22Rv1 (cell line): ENCODE results near the gene AP1B1.

Experiments
- ZFX ChIP-seq: fragments of 450-650 bp; IDR thresholded peaks from 2 replicates; pipeline ENCODE4 v1.6.1; 2017; ENCODE audit warnings: antibody characterized with exemption, borderline replicate concordance
- TF ChIP-seq, protein P1 (sequence below): fragments of 450-650 bp; IDR thresholded peaks from 2 replicates; pipeline ENCODE4 v1.5.1; 2017; ENCODE audit warnings: mild to moderate bottlenecking

DNA sequence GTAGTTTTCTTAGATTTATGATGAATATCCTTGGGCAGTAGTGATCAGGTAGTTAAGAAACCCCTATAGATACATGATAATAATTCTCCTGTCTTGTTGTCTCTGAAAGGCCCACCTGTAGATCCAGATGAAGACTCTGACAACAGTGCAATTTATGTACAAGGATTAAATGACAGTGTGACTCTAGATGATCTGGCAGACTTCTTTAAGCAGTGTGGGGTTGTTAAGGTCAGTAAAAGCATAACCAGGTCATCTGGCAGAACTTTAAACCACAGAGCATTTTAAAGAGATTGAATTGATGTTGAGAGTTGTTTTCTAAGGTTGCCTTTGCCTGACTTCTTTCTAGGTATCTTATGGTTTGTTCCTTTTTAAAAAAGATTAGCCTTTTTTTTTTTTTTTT, 96.0 kb downstream of the AP1B1 start:
- TF ChIP-seq, protein P1, sequence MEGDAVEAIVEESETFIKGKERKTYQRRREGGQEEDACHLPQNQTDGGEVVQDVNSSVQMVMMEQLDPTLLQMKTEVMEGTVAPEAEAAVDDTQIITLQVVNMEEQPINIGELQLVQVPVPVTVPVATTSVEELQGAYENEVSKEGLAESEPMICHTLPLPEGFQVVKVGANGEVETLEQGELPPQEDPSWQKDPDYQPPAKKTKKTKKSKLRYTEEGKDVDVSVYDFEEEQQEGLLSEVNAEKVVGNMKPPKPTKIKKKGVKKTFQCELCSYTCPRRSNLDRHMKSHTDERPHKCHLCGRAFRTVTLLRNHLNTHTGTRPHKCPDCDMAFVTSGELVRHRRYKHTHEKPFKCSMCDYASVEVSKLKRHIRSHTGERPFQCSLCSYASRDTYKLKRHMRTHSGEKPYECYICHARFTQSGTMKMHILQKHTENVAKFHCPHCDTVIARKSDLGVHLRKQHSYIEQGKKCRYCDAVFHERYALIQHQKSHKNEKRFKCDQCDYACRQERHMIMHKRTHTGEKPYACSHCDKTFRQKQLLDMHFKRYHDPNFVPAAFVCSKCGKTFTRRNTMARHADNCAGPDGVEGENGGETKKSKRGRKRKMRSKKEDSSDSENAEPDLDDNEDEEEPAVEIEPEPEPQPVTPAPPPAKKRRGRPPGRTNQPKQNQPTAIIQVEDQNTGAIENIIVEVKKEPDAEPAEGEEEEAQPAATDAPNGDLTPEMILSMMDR = no peak
- TF ChIP-seq ZFX = no peak
